ENCODE data around the gene GRHPR.
"Not testable (repeated sequence)": the region's sequence is repeated elsewhere in the genome, so short reads cannot be mapped to it uniquely, and the experiment has no call there.

Gene GRHPR

GRCh38 chr9:37424204-37424685, 1.7 kb downstream of the GRHPR start:
- no peak for DNase-seq

- no peak for DNase-seq
These were observed 2.3 kb downstream of the GRHPR start for GRCh38 chr9:37424686-37425297.

- DNase-seq: no peak
These were observed 2.8 kb downstream of the GRHPR start for GRCh38 chr9:37425298-37425752.

- not testable (repeated sequence) for DNase-seq
These were observed 3.9 kb downstream of the GRHPR start for GRCh38 chr9:37426431-37426830.

- no peak for DNase-seq
These were observed 4.3 kb downstream of the GRHPR start for GRCh38 chr9:37426846-37427245.

- DNase-seq: no peak
These were observed 5.8 kb downstream of the GRHPR start for GRCh38 chr9:37428345-37428744.

- no peak for DNase-seq
These were observed 7.2 kb downstream of the GRHPR start for GRCh38 chr9:37429441-37430285.

GRCh38 chr9:37430841-37431597, 8.5 kb downstream of the GRHPR start:
- no peak for DNase-seq

GRCh38 chr9:37432020-37432419, 9.5 kb downstream of the GRHPR start:
- DNase-seq: no peak

- no peak for DNase-seq
These were observed 11.4 kb downstream of the GRHPR start for GRCh38 chr9:37433867-37434371.

GRCh38 chr9:37436540-37436939, 14.0 kb downstream of the GRHPR start:
- DNase-seq: no peak

- DNase-seq: no peak
These were observed 14.5 kb downstream of the GRHPR start for GRCh38 chr9:37437010-37437409.

- DNase-seq: no peak
These were observed 15.1 kb downstream of the GRHPR start for GRCh38 chr9:37437621-37438020.

GRCh38 chr9:37438359-37438758, 15.9 kb downstream of the GRHPR start:
- no peak for DNase-seq

GRCh38 chr9:37441776-37442370, 19.4 kb downstream of the GRHPR start:
- no peak for DNase-seq

GRCh38 chr9:37442556-37442955, 20.1 kb downstream of the GRHPR start:
- DNase-seq: no peak

- DNase-seq: no peak
These were observed 21.1 kb downstream of the GRHPR start for GRCh38 chr9:37443566-37443965.

- DNase-seq: no peak
These were observed 22.4 kb downstream of the GRHPR start for GRCh38 chr9:37444890-37445289.

GRCh38 chr9:37445832-37446231, 23.3 kb downstream of the GRHPR start:
- no peak for DNase-seq

- no peak for DNase-seq
These were observed 23.9 kb downstream of the GRHPR start for GRCh38 chr9:37446401-37446800.

GRCh38 chr9:37447111-37447510, 24.6 kb downstream of the GRHPR start:
- DNase-seq: no peak

GRCh38 chr9:37449862-37450632, 27.6 kb downstream of the GRHPR start:
- DNase-seq: no peak

Measured in GOT3 (cell line).